ENCODE data around the gene SLC12A6. TPM values are rescaled to one million over a fixed set of nuclear protein-coding genes. Genes with fewer than 3 reads are reported as not detected.

SLC12A6 gene
- polyA plus RNA-seq, 2 donors = 16.1 to 21.5 TPM

- Histone ChIP-seq H3K27me3 (ENCODE audit: control insufficient read depth in 1 of 2, insufficient read depth in 2 of 2, low read length in 2 of 2) (no peaks in the 10 kb centered on the region), H3K4me1 (ENCODE audit: control insufficient read depth in 2 of 2, insufficient read depth in 2 of 2, low read length in 1 of 2) (peaks cover 2 to 7% of the 10 kb centered on the region in 2 donors), H3K27ac (ENCODE audit: low read depth in 2 of 2, low read length in 1 of 2) (peak within 1 kb of the TSS; percentile 98), H3K9me3 (ENCODE audit: control insufficient read depth in 2 of 2, insufficient read depth in 1 of 2, low read depth in 1 of 2, low read length in 1 of 2) (no peaks in the 10 kb centered on the region), H3K4me3 (ENCODE audit: low read depth in 1 of 2, low read length in 2 of 2) (peak within 1 kb of the TSS; percentile 80 to 91), H3K36me3 (ENCODE audit: control insufficient read depth in 2 of 2, insufficient read depth in 2 of 2, low read length in 1 of 2) (peaks cover 4 to 5% of the 10 kb centered on the region in 2 donors)
- 0% methylated on average over 46 to 80 of the region's 80 CpGs for WGBS, 2 donors
These were observed 29.8 kb upstream of the SLC12A6 start, which contains the start of gene LPCAT4 for GRCh38 chr15:34367101-34368081. LPCAT4 (minus strand) TSS chr15:34367196; CDS start chr15:34367100, 96 bp downstream.

- peak overlapping the region; percentile 78 to 91 for H3K4me3 ChIP-seq (ENCODE audit: low read depth in 1 of 2, low read length in 2 of 2)
- H3K9me3 ChIP-seq (ENCODE audit: control insufficient read depth in 2 of 2, insufficient read depth in 1 of 2, low read depth in 1 of 2, low read length in 1 of 2) = no peaks in the 10 kb centered on the region
- H3K4me1 ChIP-seq (ENCODE audit: control insufficient read depth in 2 of 2, insufficient read depth in 2 of 2, low read length in 1 of 2) = peaks cover 2 to 7% of the 10 kb centered on the region in 2 donors
- H3K27ac ChIP-seq (ENCODE audit: low read depth in 2 of 2, low read length in 1 of 2) = peak overlapping the region; percentile 80 to 98
- peaks cover 4 to 8% of the 10 kb centered on the region in 2 donors for H3K36me3 ChIP-seq (ENCODE audit: control insufficient read depth in 2 of 2, insufficient read depth in 2 of 2, low read length in 1 of 2)
- WGBS, 2 donors = 0% methylated on average over 32 to 37 of the region's 37 CpGs
- H3K27me3 ChIP-seq (ENCODE audit: control insufficient read depth in 1 of 2, insufficient read depth in 2 of 2, low read length in 2 of 2) = no peaks in the 10 kb centered on the region
These were observed 28.9 kb upstream of the SLC12A6 start for GRCh38 chr15:34366271-34367065.

GRCh38 chr15:34365836-34366235 is 28.3 kb upstream of the SLC12A6 start:
- Histone ChIP-seq H3K27me3 (ENCODE audit: control insufficient read depth in 1 of 2, insufficient read depth in 2 of 2, low read length in 2 of 2) (no peaks in the 10 kb centered on the region), H3K4me1 (ENCODE audit: control insufficient read depth in 2 of 2, insufficient read depth in 2 of 2, low read length in 1 of 2) (peaks cover 2 to 7% of the 10 kb centered on the region in 2 donors), H3K36me3 (ENCODE audit: control insufficient read depth in 2 of 2, insufficient read depth in 2 of 2, low read length in 1 of 2) (peaks cover 4 to 14% of the 10 kb centered on the region in 2 donors), H3K27ac (ENCODE audit: low read depth in 2 of 2, low read length in 1 of 2) (peak overlapping the region; percentile 14 to 72), H3K9me3 (ENCODE audit: control insufficient read depth in 2 of 2, insufficient read depth in 1 of 2, low read depth in 1 of 2, low read length in 1 of 2) (no peaks in the 10 kb centered on the region), H3K4me3 (ENCODE audit: low read depth in 1 of 2, low read length in 2 of 2) (peak overlapping the region; percentile 78 to 91)
- 34 to 36% methylated on average over 5 of the region's 5 CpGs for WGBS, 2 donors

GRCh38 chr15:34365091-34365825 is 27.7 kb upstream of the SLC12A6 start:
- Histone ChIP-seq H3K27ac (ENCODE audit: low read depth in 2 of 2, low read length in 1 of 2) (no peak overlapping the region), H3K9me3 (ENCODE audit: control insufficient read depth in 2 of 2, insufficient read depth in 1 of 2, low read depth in 1 of 2, low read length in 1 of 2) (no peaks in the 10 kb centered on the region), H3K4me3 (ENCODE audit: low read depth in 1 of 2, low read length in 2 of 2) (peak overlapping the region; percentile 78 to 91), H3K36me3 (ENCODE audit: control insufficient read depth in 2 of 2, insufficient read depth in 2 of 2, low read length in 1 of 2) (peaks cover 4 to 15% of the 10 kb centered on the region in 2 donors), H3K27me3 (ENCODE audit: control insufficient read depth in 1 of 2, insufficient read depth in 2 of 2, low read length in 2 of 2) (no peaks in the 10 kb centered on the region), H3K4me1 (ENCODE audit: control insufficient read depth in 2 of 2, insufficient read depth in 2 of 2, low read length in 1 of 2) (peaks cover 2 to 7% of the 10 kb centered on the region in 2 donors)
- 77 to 79% methylated on average over 16 of the region's 16 CpGs for WGBS, 2 donors

- Histone ChIP-seq H3K4me3 (ENCODE audit: low read depth in 1 of 2, low read length in 2 of 2) (no peak overlapping the region), H3K4me1 (ENCODE audit: control insufficient read depth in 2 of 2, insufficient read depth in 2 of 2, low read length in 1 of 2) (peaks cover 6 to 10% of the 10 kb centered on the region in 2 donors), H3K27me3 (ENCODE audit: control insufficient read depth in 1 of 2, insufficient read depth in 2 of 2, low read length in 2 of 2) (no peaks in the 10 kb centered on the region), H3K9me3 (ENCODE audit: control insufficient read depth in 2 of 2, insufficient read depth in 1 of 2, low read depth in 1 of 2, low read length in 1 of 2) (no peaks in the 10 kb centered on the region), H3K36me3 (ENCODE audit: control insufficient read depth in 2 of 2, insufficient read depth in 2 of 2, low read length in 1 of 2) (peaks cover 4 to 19% of the 10 kb centered on the region in 2 donors), H3K27ac (ENCODE audit: low read depth in 2 of 2, low read length in 1 of 2) (no peak overlapping the region)
- 94 to 95% methylated on average over 8 of the region's 8 CpGs for WGBS, 2 donors
These were observed 26.5 kb upstream of the SLC12A6 start for GRCh38 chr15:34364041-34364440.

GRCh38 chr15:34362047-34362773 is 24.6 kb upstream of the SLC12A6 start:
- peak overlapping the region; percentile 47 for H3K27ac ChIP-seq (ENCODE audit: low read depth in 2 of 2, low read length in 1 of 2)
- peaks cover 6 to 10% of the 10 kb centered on the region in 2 donors for H3K4me1 ChIP-seq (ENCODE audit: control insufficient read depth in 2 of 2, insufficient read depth in 2 of 2, low read length in 1 of 2)
- H3K27me3 ChIP-seq (ENCODE audit: control insufficient read depth in 1 of 2, insufficient read depth in 2 of 2, low read length in 2 of 2) = no peaks in the 10 kb centered on the region
- H3K4me3 ChIP-seq (ENCODE audit: low read depth in 1 of 2, low read length in 2 of 2) = no peak overlapping the region
- H3K36me3 ChIP-seq (ENCODE audit: control insufficient read depth in 2 of 2, insufficient read depth in 2 of 2, low read length in 1 of 2) = peaks cover 5 to 23% of the 10 kb centered on the region in 2 donors
- no peaks in the 10 kb centered on the region for H3K9me3 ChIP-seq (ENCODE audit: control insufficient read depth in 2 of 2, insufficient read depth in 1 of 2, low read depth in 1 of 2, low read length in 1 of 2)
- WGBS, 2 donors = 72 to 74% methylated on average over 10 of the region's 10 CpGs

GRCh38 chr15:34361278-34361677 is 23.7 kb upstream of the SLC12A6 start:
- Histone ChIP-seq H3K27me3 (ENCODE audit: control insufficient read depth in 1 of 2, insufficient read depth in 2 of 2, low read length in 2 of 2) (no peaks in the 10 kb centered on the region), H3K9me3 (ENCODE audit: control insufficient read depth in 2 of 2, insufficient read depth in 1 of 2, low read depth in 1 of 2, low read length in 1 of 2) (no peaks in the 10 kb centered on the region), H3K4me3 (ENCODE audit: low read depth in 1 of 2, low read length in 2 of 2) (no peak overlapping the region), H3K27ac (ENCODE audit: low read depth in 2 of 2, low read length in 1 of 2) (peak overlapping the region in 1 of 2 donors; percentile 84), H3K4me1 (ENCODE audit: control insufficient read depth in 2 of 2, insufficient read depth in 2 of 2, low read length in 1 of 2) (peaks cover 6 to 10% of the 10 kb centered on the region in 2 donors), H3K36me3 (ENCODE audit: control insufficient read depth in 2 of 2, insufficient read depth in 2 of 2, low read length in 1 of 2) (peaks cover 8 to 26% of the 10 kb centered on the region in 2 donors)
- WGBS, 2 donors = 88 to 90% methylated on average over 7 of the region's 7 CpGs

- Histone ChIP-seq H3K4me1 (ENCODE audit: control insufficient read depth in 2 of 2, insufficient read depth in 2 of 2, low read length in 1 of 2) (peaks cover 6% of the 10 kb centered on the region in 2 donors), H3K36me3 (ENCODE audit: control insufficient read depth in 2 of 2, insufficient read depth in 2 of 2, low read length in 1 of 2) (peaks cover 12 to 26% of the 10 kb centered on the region in 2 donors)
- 48 to 59% methylated on average over 1 of the region's 1 CpG for WGBS, 2 donors
These were observed 22.7 kb upstream of the SLC12A6 start for GRCh38 chr15:34360298-34360697.

More at GRCh38 chr15:34360298-34360697, 22.7 kb upstream of the SLC12A6 start:
- H3K27me3 ChIP-seq (ENCODE audit: control insufficient read depth in 1 of 2, insufficient read depth in 2 of 2, low read length in 2 of 2) = no peaks in the 10 kb centered on the region
- no peaks in the 10 kb centered on the region for H3K9me3 ChIP-seq (ENCODE audit: control insufficient read depth in 2 of 2, insufficient read depth in 1 of 2, low read depth in 1 of 2, low read length in 1 of 2)
- H3K27ac ChIP-seq (ENCODE audit: low read depth in 2 of 2, low read length in 1 of 2) = peak overlapping the region; percentile 78 to 93
- no peak overlapping the region for H3K4me3 ChIP-seq (ENCODE audit: low read depth in 1 of 2, low read length in 2 of 2)

All from esophagus (tissue), 2 donors.